ENCODE data around the gene GPR143. TPM values are rescaled to one million over a fixed set of nuclear protein-coding genes. Genes with fewer than 3 reads are reported as not detected.

The GPR143 gene
- total and polyA plus RNA-seq, 8 donors = 1.1 to 7.5 (median 4.9) TPM

- H3K9me3 ChIP-seq = no peaks in the 10 kb centered on the region
- H3K27me3 ChIP-seq = no peaks in the 10 kb centered on the region
- no peak for TF ChIP-seq CTCF (IDR thresholded peaks at IDR 0.05)
- DNase-seq (no peak), ATAC-seq (no peak)
- H3K4me3 ChIP-seq = no peak overlapping the region
- peaks cover 0 to 15% of the 10 kb centered on the region in 2 donors for H3K36me3 ChIP-seq
- no peak overlapping the region for H3K27ac ChIP-seq
- H3K4me1 ChIP-seq = no peaks in the 10 kb centered on the region
- intact Hi-C loops (cut with DNase I) = no loop called here
Measured at GRCh38 chrX:9693307-9694001, 72.2 kb downstream of the GPR143 start.

GRCh38 chrX:9690046-9690445, 75.6 kb downstream of the GPR143 start:
- H3K4me3 ChIP-seq = no peak overlapping the region
- DNase-seq (no peak), ATAC-seq (no peak)
- no peak overlapping the region for H3K27ac ChIP-seq
- TF ChIP-seq CTCF (IDR thresholded peaks at IDR 0.05) = no peak
- peaks cover 0 to 15% of the 10 kb centered on the region in 2 donors for H3K36me3 ChIP-seq
- H3K4me1 ChIP-seq = no peaks in the 10 kb centered on the region
- no peaks in the 10 kb centered on the region for H3K27me3 ChIP-seq
- H3K9me3 ChIP-seq = no peaks in the 10 kb centered on the region
- intact Hi-C loops (cut with DNase I) = no loop called here

- no peak overlapping the region for H3K4me3 ChIP-seq
- H3K27me3 ChIP-seq = no peaks in the 10 kb centered on the region
- H3K9me3 ChIP-seq = no peaks in the 10 kb centered on the region
- TF ChIP-seq CTCF (IDR thresholded peaks at IDR 0.05) = no peak
- no peak for DNase-seq
- peaks cover 0 to 15% of the 10 kb centered on the region in 2 donors for H3K36me3 ChIP-seq
- no peak overlapping the region for H3K27ac ChIP-seq
- ATAC-seq = no peak
- intact Hi-C loops (cut with DNase I) = no loop called here
- no peaks in the 10 kb centered on the region for H3K4me1 ChIP-seq
Measured at GRCh38 chrX:9688833-9689232, 76.8 kb downstream of the GPR143 start.

GRCh38 chrX:9687899-9688298, 77.7 kb downstream of the GPR143 start:
- H3K9me3 ChIP-seq = no peaks in the 10 kb centered on the region
- DNase-seq = no peak

GRCh38 chrX:9683350-9683749, 82.3 kb downstream of the GPR143 start:
- DNase-seq (no peak), ATAC-seq (no peak)
- intact Hi-C loops (cut with DNase I) = no loop called here

More at GRCh38 chrX:9687899-9688298, 77.7 kb downstream of the GPR143 start:
- no peak for TF ChIP-seq CTCF (IDR thresholded peaks at IDR 0.05)
- H3K27me3 ChIP-seq = no peaks in the 10 kb centered on the region
- H3K4me1 ChIP-seq = no peaks in the 10 kb centered on the region
- ATAC-seq = no peak
- no peak overlapping the region for H3K27ac ChIP-seq
- H3K4me3 ChIP-seq = no peak overlapping the region
- H3K36me3 ChIP-seq = peaks cover 0 to 14% of the 10 kb centered on the region in 2 donors
- intact Hi-C loops (cut with DNase I) = no loop called here

More at GRCh38 chrX:9683350-9683749, 82.3 kb downstream of the GPR143 start:
- Histone ChIP-seq H3K36me3 (no peaks in the 10 kb centered on the region), H3K27ac (no peak overlapping the region), H3K9me3 (no peaks in the 10 kb centered on the region), H3K4me3 (no peak overlapping the region), H3K4me1 (no peaks in the 10 kb centered on the region), H3K27me3 (no peaks in the 10 kb centered on the region)
- no peak for TF ChIP-seq CTCF (IDR thresholded peaks at IDR 0.05)
